ENCODE results near the gene DNAJB1.

DNAJB1 gene

GRCh38 chr19:14526423-14526822, 8.2 kb upstream of the DNAJB1 start:
- DNase-seq (ENCODE audit: extremely low spot score): no peak
- TF ChIP-seq FOXA1 (IDR thresholded peaks at IDR 0.05) (no peak), FOXM1 (IDR thresholded peaks at IDR 0.05; ENCODE audit: borderline replicate concordance) (no peak), ARNT (IDR thresholded peaks at IDR 0.05) (no peak), TARDBP (IDR thresholded peaks at IDR 0.05) (no peak), SUZ12 (IDR thresholded peaks at IDR 0.05) (no peak), BHLHE40 (IDR thresholded peaks at IDR 0.05; ENCODE audit: borderline replicate concordance) (no peak)
- ChIA-PET CTCF (no interaction called here), POLR2A (interaction anchor here (1.3 kb wide), 1 partner anchor 9 kb away, joined by 7 read pairs; no protein-coding TSS in a partner anchor)

DNA sequence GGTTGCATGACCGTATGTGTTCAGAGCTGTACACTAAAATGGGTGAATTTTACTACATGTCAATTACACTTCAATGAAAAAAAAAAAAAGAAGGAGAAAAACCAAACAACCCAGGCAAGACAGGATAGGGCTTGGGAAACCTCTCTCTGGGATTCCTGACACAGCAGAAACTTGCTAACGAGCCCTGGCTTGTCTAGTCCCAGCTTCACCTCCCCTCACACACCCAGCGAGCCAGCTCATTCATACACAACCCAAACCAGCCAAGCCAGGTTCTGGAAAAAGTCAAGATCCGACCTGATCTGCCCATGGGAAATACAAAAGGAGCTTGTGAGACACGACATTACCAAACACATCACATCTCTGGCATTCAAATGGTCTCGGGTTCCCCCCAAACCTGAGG, 7.5 kb upstream of the DNAJB1 start:
- no peak for DNase-seq (ENCODE audit: extremely low spot score)
- ChIA-PET CTCF (no interaction called here), POLR2A (interaction anchor here (1.3 kb wide), 1 partner anchor 8 kb away, joined by 7 read pairs; no protein-coding TSS in a partner anchor)
- TF ChIP-seq SUZ12 (IDR thresholded peaks at IDR 0.05) (no peak), LEF1 (IDR thresholded peaks at IDR 0.05; ENCODE audit: borderline replicate concordance) (no peak), CTBP1 (IDR thresholded peaks at IDR 0.05; ENCODE audit: borderline replicate concordance) (no peak), NFRKB (IDR thresholded peaks at IDR 0.05) (no peak), ARNT (IDR thresholded peaks at IDR 0.05) (no peak), ELF4 (IDR thresholded peaks at IDR 0.05) (no peak), SP1 (IDR thresholded peaks at IDR 0.05) (no peak), L3MBTL2 (conservative IDR thresholded peaks at IDR 0.05) (no peak)

- no peak for TF ChIP-seq CTBP1 (IDR thresholded peaks at IDR 0.05; ENCODE audit: borderline replicate concordance)
- no peak for TF ChIP-seq L3MBTL2 (conservative IDR thresholded peaks at IDR 0.05)
- TF ChIP-seq PKNOX1 (IDR thresholded peaks at IDR 0.05): no peak
- no peak for TF ChIP-seq SP1 (IDR thresholded peaks at IDR 0.05)
- TF ChIP-seq FOXA1 (IDR thresholded peaks at IDR 0.05): no peak
- no peak for TF ChIP-seq NFRKB (IDR thresholded peaks at IDR 0.05)
- TF ChIP-seq ZNF384 (IDR thresholded peaks at IDR 0.05): no peak
- TF ChIP-seq TARDBP (IDR thresholded peaks at IDR 0.05): no peak
- no peak for TF ChIP-seq ARNT (IDR thresholded peaks at IDR 0.05)
- TF ChIP-seq HDGF (IDR thresholded peaks at IDR 0.05; ENCODE audit: borderline replicate concordance): no peak
- POLR2A ChIA-PET: interaction anchor here (1.2 to 1.4 kb wide), 2 partner anchors 12 to 34 kb away, joined by 3 read pairs; no protein-coding TSS in a partner anchor
- no peak for DNase-seq (ENCODE audit: extremely low spot score)
- CTCF ChIA-PET: no interaction called here
Measured at GRCh38 chr19:14520543-14520942, 2.3 kb upstream of the DNAJB1 start.

GRCh38 chr19:14519860-14520407, 1.7 kb upstream of the DNAJB1 start:
- CTCF ChIA-PET: no interaction called here
- no peak for DNase-seq (ENCODE audit: extremely low spot score)
- POLR2A ChIA-PET: interaction anchor here (1.2 to 1.4 kb wide), 2 partner anchors 13 to 34 kb away, joined by 3 read pairs; no protein-coding TSS in a partner anchor
- TF ChIP-seq FOXA1 (IDR thresholded peaks at IDR 0.05) (no peak), HDGF (IDR thresholded peaks at IDR 0.05; ENCODE audit: borderline replicate concordance) (no peak), SP1 (IDR thresholded peaks at IDR 0.05) (no peak)

GRCh38 chr19:14519245-14519859, 1.2 kb upstream of the DNAJB1 start:
- POLR2A ChIA-PET: interaction anchor here (1.1 to 1.9 kb wide), 4 partner anchors 10 to 35 kb away, joined by 3 to 53 read pairs (median 8); no protein-coding TSS in a partner anchor
- TF ChIP-seq BHLHE40 (IDR thresholded peaks at IDR 0.05; ENCODE audit: borderline replicate concordance): no peak
- no peak for TF ChIP-seq HDGF (IDR thresholded peaks at IDR 0.05; ENCODE audit: borderline replicate concordance)
- no peak for TF ChIP-seq LEF1 (IDR thresholded peaks at IDR 0.05; ENCODE audit: borderline replicate concordance)
- TF ChIP-seq PKNOX1 (IDR thresholded peaks at IDR 0.05): no peak
- no peak for TF ChIP-seq CTBP1 (IDR thresholded peaks at IDR 0.05; ENCODE audit: borderline replicate concordance)
- no peak for TF ChIP-seq SUZ12 (IDR thresholded peaks at IDR 0.05)
- TF ChIP-seq ARNT (IDR thresholded peaks at IDR 0.05): no peak
- TF ChIP-seq FOXM1 (IDR thresholded peaks at IDR 0.05; ENCODE audit: borderline replicate concordance): no peak
- TF ChIP-seq NFRKB (IDR thresholded peaks at IDR 0.05): no peak
- no peak for TF ChIP-seq ZNF384 (IDR thresholded peaks at IDR 0.05)
- TF ChIP-seq ELF4 (IDR thresholded peaks at IDR 0.05): no peak
- no peak for DNase-seq (ENCODE audit: extremely low spot score)
- CTCF ChIA-PET: no interaction called here

DNA sequence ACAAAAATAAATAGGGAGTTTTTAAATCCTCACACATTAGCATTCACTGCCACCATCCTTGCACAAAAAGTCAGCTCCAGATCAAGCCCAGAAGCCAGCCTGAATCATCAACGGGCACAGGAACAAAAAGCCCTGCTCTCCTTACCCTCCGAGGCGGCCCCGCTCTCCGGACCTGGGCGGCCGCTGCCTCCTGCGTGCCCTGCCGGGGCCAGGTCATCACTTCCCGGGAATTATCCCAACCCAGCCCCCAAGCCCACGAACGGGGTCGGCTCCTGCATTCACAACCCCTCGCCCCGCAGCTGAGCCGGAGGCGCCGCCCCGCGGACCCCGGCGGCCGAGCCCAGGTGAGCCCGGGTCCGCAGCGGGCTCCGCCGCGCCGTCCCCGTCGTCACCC, 754 bp downstream of the DNAJB1 start:
- no peak for TF ChIP-seq FOXM1 (IDR thresholded peaks at IDR 0.05; ENCODE audit: borderline replicate concordance)
- no peak for TF ChIP-seq PKNOX1 (IDR thresholded peaks at IDR 0.05)
- TF ChIP-seq ZNF384 (IDR thresholded peaks at IDR 0.05): no peak
- no peak for TF ChIP-seq ELF4 (IDR thresholded peaks at IDR 0.05)
- TF ChIP-seq BHLHE40 (IDR thresholded peaks at IDR 0.05; ENCODE audit: borderline replicate concordance): no peak
- ChIA-PET POLR2A (interaction anchor here (0.7 to 2.0 kb wide), 13 partner anchors 8 to 152 kb away, joined by 3 to 53 read pairs (median 6); partner anchors contain the start of gene GIPC1), CTCF (interaction anchor here (1.9 kb wide), 1 partner anchor 13 kb away, joined by 7 read pairs; no protein-coding TSS in a partner anchor)
- peak; percentile 19 for DNase-seq (ENCODE audit: extremely low spot score)

All from HEK293T (cell line).